KG1 (cell line): ENCODE results near the gene OR4X1.
"Not testable (repeated sequence)": the region's sequence is repeated elsewhere in the genome, so short reads cannot be mapped to it uniquely, and the experiment has no call there.

Experiments used
- DNase-seq: peaks from one replicate; lab custom pipeline; 2025; lab: John Stamatoyannopoulos, UW

OR4X1 gene

GRCh38 chr11:48263423-48263911, at the start of gene OR4X1:
Gene OR4X1 (plus strand): TSS chr11:48263861. CDS start chr11:48263861, 0 bp downstream.
- DNase-seq: no peak

- no peak for DNase-seq
Measured at GRCh38 chr11:48216510-48216909, 47.2 kb upstream of the OR4X1 start, which contains the start of gene OR4B1. Gene OR4B1 (plus strand): TSS chr11:48216810. CDS start chr11:48216810, 0 bp downstream.

GRCh38 chr11:48228761-48229160, 34.9 kb upstream of the OR4X1 start:
- DNase-seq: no peak

GRCh38 chr11:48230057-48230456, 33.6 kb upstream of the OR4X1 start:
- DNase-seq: not testable (repeated sequence)

GRCh38 chr11:48237727-48238126, 25.9 kb upstream of the OR4X1 start:
- DNase-seq: no peak

- DNase-seq: no peak
Measured at GRCh38 chr11:48242501-48242900, 21.2 kb upstream of the OR4X1 start.

GRCh38 chr11:48244804-48245203, 18.9 kb upstream of the OR4X1 start, which contains the start of gene OR4X2:
Gene OR4X2 (plus strand): TSS chr11:48245104. CDS start chr11:48245104, 0 bp downstream.
- DNase-seq: no peak

GRCh38 chr11:48248902-48249301, 14.8 kb upstream of the OR4X1 start:
- DNase-seq: no peak

GRCh38 chr11:48261600-48261999, 2.1 kb upstream of the OR4X1 start:
- no peak for DNase-seq

- DNase-seq: no peak
Measured at GRCh38 chr11:48270621-48271020, 7.0 kb downstream of the OR4X1 start.

- no peak for DNase-seq
Measured at GRCh38 chr11:48272606-48273005, 8.9 kb downstream of the OR4X1 start.

- no peak for DNase-seq
Measured at GRCh38 chr11:48305923-48306322, 42.3 kb downstream of the OR4X1 start, which contains the start of gene OR4S1. Gene OR4S1 (plus strand): TSS chr11:48306223. CDS start chr11:48306223, 0 bp downstream.

- peak; percentile 7 for DNase-seq
Measured at GRCh38 chr11:48307760-48308386, 44.2 kb downstream of the OR4X1 start.

GRCh38 chr11:48313590-48313989, 49.9 kb downstream of the OR4X1 start:
- DNase-seq: not testable (repeated sequence)
